ENCODE measurements around the gene ATP6V1G2.

ATP6V1G2 gene

DNA sequence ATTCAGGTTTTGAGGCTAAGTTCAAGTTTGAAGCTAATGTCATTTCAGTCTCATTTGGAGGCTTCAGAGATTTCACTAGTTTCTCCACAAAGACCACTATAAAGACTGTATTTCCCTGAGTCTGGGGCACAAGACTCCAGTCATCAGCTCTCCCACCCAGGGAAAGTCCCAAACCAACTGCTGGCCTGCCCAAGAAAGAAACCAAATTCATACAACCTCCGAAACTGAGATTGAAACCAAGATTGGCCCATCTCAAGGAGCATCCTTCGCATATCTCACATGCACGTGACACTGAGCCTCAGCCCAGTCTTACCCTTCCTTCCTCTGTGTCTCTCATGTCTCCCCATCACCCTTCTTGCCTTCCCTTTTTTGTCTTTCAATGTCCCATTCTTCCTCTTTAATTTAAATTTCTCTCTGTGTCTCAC lies 22.1 kb upstream of the ATP6V1G2 start:
- H3K4me3 ChIP-seq (replicated peaks; ENCODE audit: low read depth, low read length): no peak overlapping the region
- DNase-seq (ENCODE audit: extremely low read depth, low read depth): no peak

DNA sequence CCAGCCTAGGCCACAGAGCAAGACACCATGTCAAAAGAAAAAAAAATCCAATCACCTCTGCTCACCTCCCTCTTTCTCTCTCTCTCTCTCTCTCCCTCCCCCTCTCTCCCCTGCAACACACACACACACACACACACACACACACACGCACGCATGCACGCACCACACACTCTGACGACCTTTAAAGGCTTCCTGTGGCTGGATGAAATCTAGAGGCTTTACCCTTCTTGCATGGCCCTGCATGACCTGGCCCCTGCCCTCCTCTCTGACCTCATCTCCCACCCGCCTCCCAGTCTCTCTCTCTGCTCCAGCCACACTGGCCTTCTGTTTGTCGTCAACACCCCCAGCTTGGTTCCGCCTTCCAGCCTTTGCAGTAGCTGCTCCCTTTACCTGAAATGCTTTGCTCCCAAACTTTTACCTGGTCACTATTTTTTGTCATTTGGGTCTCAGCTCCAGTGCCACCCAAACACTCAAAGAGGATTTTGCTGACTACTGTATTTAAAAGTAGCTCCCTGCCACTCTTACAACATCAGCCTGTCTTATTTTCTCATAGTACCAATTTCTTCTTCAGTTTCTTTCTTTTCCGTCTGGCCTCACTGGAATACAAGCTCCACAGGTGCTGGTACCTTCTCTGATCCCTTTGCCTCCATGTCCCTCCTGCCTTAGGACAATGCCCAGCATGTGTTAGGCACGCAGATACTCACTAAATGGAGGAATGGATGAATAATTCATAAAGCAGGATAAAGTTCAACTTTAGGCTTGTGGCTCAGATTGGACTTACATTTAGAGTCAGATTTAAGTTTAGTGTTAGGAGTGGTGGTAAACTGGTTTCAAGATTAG lies 21.3 kb upstream of the ATP6V1G2 start:
- DNase-seq (ENCODE audit: extremely low read depth, low read depth): no peak
- H3K4me3 ChIP-seq (replicated peaks; ENCODE audit: low read depth, low read length): no peak overlapping the region
- TF ChIP-seq, protein P1, sequence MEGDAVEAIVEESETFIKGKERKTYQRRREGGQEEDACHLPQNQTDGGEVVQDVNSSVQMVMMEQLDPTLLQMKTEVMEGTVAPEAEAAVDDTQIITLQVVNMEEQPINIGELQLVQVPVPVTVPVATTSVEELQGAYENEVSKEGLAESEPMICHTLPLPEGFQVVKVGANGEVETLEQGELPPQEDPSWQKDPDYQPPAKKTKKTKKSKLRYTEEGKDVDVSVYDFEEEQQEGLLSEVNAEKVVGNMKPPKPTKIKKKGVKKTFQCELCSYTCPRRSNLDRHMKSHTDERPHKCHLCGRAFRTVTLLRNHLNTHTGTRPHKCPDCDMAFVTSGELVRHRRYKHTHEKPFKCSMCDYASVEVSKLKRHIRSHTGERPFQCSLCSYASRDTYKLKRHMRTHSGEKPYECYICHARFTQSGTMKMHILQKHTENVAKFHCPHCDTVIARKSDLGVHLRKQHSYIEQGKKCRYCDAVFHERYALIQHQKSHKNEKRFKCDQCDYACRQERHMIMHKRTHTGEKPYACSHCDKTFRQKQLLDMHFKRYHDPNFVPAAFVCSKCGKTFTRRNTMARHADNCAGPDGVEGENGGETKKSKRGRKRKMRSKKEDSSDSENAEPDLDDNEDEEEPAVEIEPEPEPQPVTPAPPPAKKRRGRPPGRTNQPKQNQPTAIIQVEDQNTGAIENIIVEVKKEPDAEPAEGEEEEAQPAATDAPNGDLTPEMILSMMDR (IDR thresholded peaks at IDR 0.05; ENCODE audit: low read depth, low read length, missing control alignments): no peak

More for the DNA sequence above, 22.1 kb upstream of the ATP6V1G2 start:
- TF ChIP-seq, protein P1 (IDR thresholded peaks at IDR 0.05; ENCODE audit: low read depth, low read length, missing control alignments): no peak

DNA sequence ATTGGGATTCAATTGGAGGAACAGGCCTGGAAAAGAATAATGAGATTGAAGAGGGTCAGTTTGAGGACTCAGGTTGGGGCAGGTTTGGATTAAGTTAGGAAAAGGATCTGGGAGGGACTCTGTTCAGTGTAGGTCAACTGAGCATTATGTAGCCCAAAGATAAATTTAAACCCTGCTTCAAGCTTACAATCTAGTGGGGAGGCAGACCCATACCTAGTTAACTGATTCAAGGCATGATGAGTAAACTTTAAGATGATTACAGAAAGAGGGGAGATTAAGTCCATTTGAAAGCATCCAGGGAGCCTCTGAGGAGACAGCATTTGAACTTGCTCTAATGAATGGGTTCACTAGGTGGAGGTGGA lies 14.3 kb upstream of the ATP6V1G2 start:
- no peak for DNase-seq (ENCODE audit: extremely low read depth, low read depth)
- TF ChIP-seq, protein P1 (IDR thresholded peaks at IDR 0.05; ENCODE audit: low read depth, low read length, missing control alignments): no peak

DNA sequence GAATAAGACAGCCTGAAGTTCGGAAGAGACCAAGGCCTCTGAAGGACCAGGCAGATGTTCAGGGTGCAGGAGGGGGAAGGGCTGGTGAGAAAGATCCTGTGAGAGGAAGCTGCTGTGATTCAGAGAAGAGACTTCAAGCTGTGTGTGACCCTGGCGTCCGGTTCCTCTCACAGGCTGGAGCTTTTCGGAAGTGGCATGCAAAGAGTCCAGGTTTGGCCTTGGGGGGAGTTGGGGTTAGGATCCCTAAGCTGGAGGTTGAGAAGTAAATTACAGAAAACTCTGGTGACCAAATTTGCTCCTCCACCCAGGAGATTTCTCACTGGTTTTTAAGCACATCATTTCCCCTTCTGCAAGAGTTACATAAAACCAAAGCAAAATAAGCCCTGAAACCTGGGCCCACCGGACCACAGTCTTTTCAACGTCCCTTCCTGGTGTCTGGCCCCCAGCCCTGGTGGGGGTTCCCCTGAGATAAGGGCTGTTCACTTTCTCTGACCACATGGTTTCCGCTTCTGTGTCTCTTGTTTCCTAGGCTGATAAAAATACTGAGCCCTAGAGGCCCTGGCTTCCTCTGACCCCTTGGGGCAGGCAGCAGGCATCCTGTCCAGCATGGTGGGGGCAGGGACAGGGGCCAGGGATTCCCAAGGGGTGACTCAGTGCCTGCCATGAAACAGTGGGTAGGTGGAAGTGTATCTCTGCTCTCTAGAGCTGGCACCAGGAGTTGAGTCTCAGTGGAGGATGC lies 13.7 kb upstream of the ATP6V1G2 start:
- TF ChIP-seq, protein P1 (IDR thresholded peaks at IDR 0.05; ENCODE audit: low read depth, low read length, missing control alignments): no peak
- DNase-seq (ENCODE audit: extremely low read depth, low read depth): no peak
- no peak overlapping the region for H3K4me3 ChIP-seq (replicated peaks; ENCODE audit: low read depth, low read length)

More for the DNA sequence above, 14.3 kb upstream of the ATP6V1G2 start:
- no peak overlapping the region for H3K4me3 ChIP-seq (replicated peaks; ENCODE audit: low read depth, low read length)

DNA sequence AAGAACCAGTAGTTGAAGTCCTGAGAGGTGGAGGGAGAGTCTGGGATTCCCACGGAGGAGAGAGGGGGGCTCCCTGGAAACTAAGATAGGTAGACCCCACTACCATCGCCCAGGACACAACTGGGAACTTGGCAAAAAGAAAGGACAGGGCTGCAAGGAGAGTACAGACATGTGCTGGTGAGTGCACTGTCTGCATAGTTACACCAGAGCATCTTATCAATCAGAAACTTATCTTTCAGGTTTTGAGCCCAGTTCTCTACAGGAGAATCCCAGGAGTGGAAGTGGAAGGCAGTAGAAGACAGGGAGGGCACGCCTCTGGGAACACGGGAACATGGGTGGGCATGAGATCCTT lies 13.2 kb upstream of the ATP6V1G2 start:
- DNase-seq (ENCODE audit: extremely low read depth, low read depth): no peak
- TF ChIP-seq, protein P1 (IDR thresholded peaks at IDR 0.05; ENCODE audit: low read depth, low read length, missing control alignments): no peak
- no peak overlapping the region for H3K4me3 ChIP-seq (replicated peaks; ENCODE audit: low read depth, low read length)

DNA sequence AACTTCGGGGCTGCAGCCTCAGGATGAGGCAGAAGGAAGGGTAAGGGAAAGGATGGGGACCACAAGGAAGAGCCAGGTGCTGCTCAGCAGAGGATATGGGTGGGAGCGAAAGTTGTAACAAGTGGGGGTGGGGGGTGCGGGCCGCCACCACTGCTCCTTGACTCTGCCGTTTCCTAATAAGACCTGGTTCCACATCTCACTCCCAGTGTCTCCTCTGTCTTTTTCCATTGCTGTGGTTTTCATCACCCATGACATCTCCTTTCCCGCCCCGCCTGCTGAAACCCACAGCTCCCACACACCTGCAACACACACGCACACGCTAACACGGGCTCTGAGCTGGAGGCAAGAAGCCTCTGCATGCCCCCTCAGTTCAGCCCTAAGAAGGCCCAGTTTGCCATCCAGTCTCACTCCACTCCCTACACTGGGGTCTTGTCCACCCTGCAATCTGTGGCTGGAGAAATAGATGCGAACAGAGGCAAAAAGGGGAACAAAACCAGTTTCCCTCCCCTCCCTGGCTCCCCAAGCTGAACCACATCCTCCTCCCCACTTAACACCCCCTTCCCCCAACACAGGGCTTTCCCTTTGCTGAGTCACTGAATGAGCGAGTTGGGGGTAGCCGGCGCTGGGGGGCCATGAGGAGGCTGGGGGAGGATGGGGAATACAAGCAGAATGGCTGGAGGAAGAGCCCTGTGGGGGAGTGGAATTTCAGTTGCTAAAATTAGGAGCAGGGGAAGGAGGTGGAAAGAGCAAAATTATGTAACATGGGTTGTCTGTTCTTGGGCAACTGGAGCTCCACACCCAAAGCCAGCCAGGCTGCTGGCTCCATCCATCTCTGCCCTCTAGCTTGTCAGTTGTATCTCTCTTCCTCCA lies 12.5 kb upstream of the ATP6V1G2 start:
- DNase-seq (ENCODE audit: extremely low read depth, low read depth): no peak
- TF ChIP-seq, protein P1 (IDR thresholded peaks at IDR 0.05; ENCODE audit: low read depth, low read length, missing control alignments): no peak
- H3K4me3 ChIP-seq (replicated peaks; ENCODE audit: low read depth, low read length): no peak overlapping the region
